Panc1 (cell line): Measurements from ENCODE around the gene ADAMTS19. TPM values are rescaled to one million over a fixed set of nuclear protein-coding genes. Genes with fewer than 3 reads are reported as not detected.

Experiments used
- ATAC-seq: fragments of 200-7000 bp; cut with Tn5 transposase; 2 replicates; pipeline ENCODE4 v1.9.1; 2020; ENCODE audit warnings: mild to moderate bottlenecking, moderate library complexity
- BruUV-seq: library from RNA; stranded (reverse); fragments of 400-500 nt; replicated peaks from 2 replicates; lab custom pipeline; 2021; lab: Mats Ljungman, UMichigan
- CTCF ChIA-PET: fragments of 300-600 bp; sonication (Branson Sonifier 250); formaldehyde crosslinking; loops from one replicate; lab custom pipeline; 2022; ENCODE audit warnings: antibody characterized with exemption; lab: Charles Lee
- POLR2A ChIA-PET: fragments of 300-600 bp; sonication (Branson Sonifier 250); formaldehyde crosslinking; loops from one replicate; lab custom pipeline; 2022; ENCODE audit warnings: antibody characterized with exemption; lab: Charles Lee
- DNase-seq: peaks from one replicate; pipeline ENCODE4 v3.0.0-alpha.2; 2010; ENCODE audit warnings: low read depth, low spot score
- H3K27ac ChIP-seq: 2 replicates; pipeline ENCODE4 v1.5.1; 2011; ENCODE audit warnings: mild to moderate bottlenecking, low read length, inconsistent platforms
- H3K27me3 ChIP-seq: fragments of 200-500 bp; sonication (Bioruptor generic); 2 replicates; pipeline ENCODE4 v1.6.0; 2014; ENCODE audit warnings: low read length, inconsistent platforms; ENCODE audit not compliant: control insufficient read depth, insufficient read depth
- H3K36me3 ChIP-seq: fragments of 200-500 bp; sonication (Bioruptor generic); 2 replicates; pipeline ENCODE4 v1.5.1; 2014; ENCODE audit warnings: inconsistent platforms, mild to moderate bottlenecking, low read length, moderate library complexity; ENCODE audit not compliant: control insufficient read depth, insufficient read depth
- H3K4me1 ChIP-seq: 2 replicates; pipeline ENCODE4 v1.5.1; 2011; ENCODE audit warnings: inconsistent platforms, mild to moderate bottlenecking, low read length, moderate library complexity; ENCODE audit not compliant: control insufficient read depth, insufficient read depth
- H3K4me3 ChIP-seq, 2 experiments: 2 replicates each; pipeline ENCODE4 v1.5.1; 2011 to 2012; ENCODE audit warnings: low read depth in 2 of 2, low read length in 2 of 2, mild to moderate bottlenecking in 2 of 2, inconsistent platforms in 1 of 2, moderate library complexity in 1 of 2
- H3K9me3 ChIP-seq: fragments of 200-500 bp; sonication (Bioruptor generic); 2 replicates; pipeline ENCODE4 v1.5.1; 2014; ENCODE audit warnings: low read depth, mild to moderate bottlenecking, inconsistent platforms, low read length, moderate library complexity; ENCODE audit not compliant: control insufficient read depth, insufficient read depth
- CTCF ChIP-seq: fragments of 450-650 bp; IDR thresholded peaks from 2 replicates; pipeline ENCODE4 v1.5.1; 2017; ENCODE audit warnings: mild to moderate bottlenecking
- POLR2AphosphoS5 ChIP-seq: IDR thresholded peaks from 2 replicates; pipeline ENCODE4 v1.6.1; 2012; ENCODE audit warnings: mild to moderate bottlenecking, low read depth, low read length, moderate library complexity
- REST ChIP-seq, 2 experiments: IDR thresholded peaks; 2 replicates each; pipeline ENCODE4 v1.6.1; 2011 to 2012; ENCODE audit warnings: low read depth in 2 of 2, control low read depth in 1 of 2, low read length in 1 of 2, mild to moderate bottlenecking in 1 of 2, moderate library complexity in 1 of 2; ENCODE audit not compliant: insufficient read depth in 1 of 2
- SIN3A ChIP-seq: IDR thresholded peaks from 2 replicates; pipeline ENCODE4 v1.6.1; 2012; ENCODE audit warnings: low read depth, mild to moderate bottlenecking, low read length, moderate library complexity, borderline replicate concordance; ENCODE audit not compliant: insufficient read depth
- TCF7L2 ChIP-seq: IDR thresholded peaks from 2 replicates; pipeline ENCODE4 v1.6.1; 2011; ENCODE audit warnings: mild to moderate bottlenecking, low read depth, low read length, inconsistent platforms
- in situ Hi-C: cut with HindIII; loops from 2 replicates; pipeline ENCODE4 v1.10.0; 2016; ENCODE audit warnings: low sequenced_read_pairs, low pct_unique_long_range_greater_than_20kb
- intact Hi-C: fragments of 100-400 bp; cut with micrococcal nuclease; formaldehyde crosslinking; loops from one replicate; pipeline ENCODE4 v1.10.0; 2022; ENCODE audit not compliant: unreplicated experiment
- total RNA-seq: library from RNA; stranded (reverse); gene quantifications from one replicate; pipeline ENCODE4 v1.2.1, GENCODE V29; 2021; ENCODE audit not compliant: unreplicated experiment

ADAMTS19 gene
- total RNA-seq, 1 experiment from 2014 or later, result not detected

GRCh38 chr5:129743541-129744187 is 283.6 kb downstream of the ADAMTS19 start:
- intact Hi-C loops (no loop called here), in situ Hi-C loops (no loop called here)
- H3K27ac ChIP-seq, result no peak overlapping the region
- DNase-seq (no peak), ATAC-seq (no peak)
- H3K9me3 ChIP-seq, result no peaks in the 10 kb centered on the region
- H3K27me3 ChIP-seq, result no peaks in the 10 kb centered on the region
- no peak overlapping the region for H3K4me3 ChIP-seq
- H3K36me3 ChIP-seq, result no peaks in the 10 kb centered on the region
- ChIA-PET CTCF (no interaction called here), POLR2A (no interaction called here)
- BruUV-seq, result no TSS peak
- TF ChIP-seq POLR2AphosphoS5, result no peak
- no peak for TF ChIP-seq CTCF
- no peak for TF ChIP-seq SIN3A
- no peak for TF ChIP-seq TCF7L2
- TF ChIP-seq REST (IDR thresholded peaks at IDR 0.05; ENCODE audit: insufficient read depth in 1 of 2, low read depth in 2 of 2, low read length in 1 of 2), result no peak
- H3K4me1 ChIP-seq, result no peaks in the 10 kb centered on the region

GRCh38 chr5:129745997-129746396 is 285.9 kb downstream of the ADAMTS19 start:
- Histone ChIP-seq H3K4me1 (no peaks in the 10 kb centered on the region), H3K4me3 (no peak overlapping the region), H3K36me3 (no peaks in the 10 kb centered on the region), H3K27ac (no peak overlapping the region), H3K27me3 (no peaks in the 10 kb centered on the region), H3K9me3 (no peaks in the 10 kb centered on the region)
- BruUV-seq, result no TSS peak
- in situ Hi-C loops, result no loop called here
- DNase-seq, result no peak
- ATAC-seq, result no peak
- intact Hi-C loops, result no loop called here
- TF ChIP-seq TCF7L2 (no peak), POLR2AphosphoS5 (no peak), SIN3A (no peak), CTCF (no peak), REST (IDR thresholded peaks at IDR 0.05; ENCODE audit: insufficient read depth in 1 of 2, low read depth in 2 of 2, low read length in 1 of 2) (no peak)
- ChIA-PET POLR2A (no interaction called here), CTCF (no interaction called here)
